A549 (cell line): ENCODE measurements around the gene PCSK7. TPM values are rescaled to one million over a fixed set of nuclear protein-coding genes. Genes with fewer than 3 reads are reported as not detected.
A peak's percentile ranks its signal among the peaks of the same experiment; 100 is the strongest.

ENCODE experiments used
- ATAC-seq, 2 experiments: fragments of 200-7000 bp in 1 of 2; fragments of >200 bp in 1 of 2; cut with Nextera tagmentation in 1 of 2; cut with Tn5 transposase in 1 of 2; 3 replicates each; pipeline versions ENCODE4 v1.8.0 to v1.9.1; 2018 to 2020; ENCODE audit warnings: mild to moderate bottlenecking in 1 of 2, moderate library complexity in 1 of 2
- CTCF ChIA-PET: fragments of 300-600 bp; sonication (Branson Sonifier 250); formaldehyde crosslinking; extraction: SDS; loops from one replicate; lab custom pipeline; 2021; ENCODE audit warnings: antibody characterized with exemption, inconsistent platforms; lab: Yijun Ruan, JAX
- POLR2A ChIA-PET: fragments of 350-600 bp; formaldehyde crosslinking; extraction: SDS; loops from one replicate; lab custom pipeline; 2021; ENCODE audit warnings: antibody characterized with exemption, inconsistent platforms; lab: Yijun Ruan, JAX
- DNase-seq, 2 experiments: peaks; one replicate each; pipeline versions ENCODE4 v3.0.0 to v3.0.0-alpha.2; 2011 to 2016; ENCODE audit warnings: low read depth in 1 of 2, low spot score in 1 of 2
- FAIRE-seq: peaks from 2 replicates; lab custom pipeline; 2011; peaks lifted over from hg19 to GRCh38; lab: Jason Lieb, UNC
- H3K27ac ChIP-seq, 2 experiments: fragments of >200 bp; sonication (Bioruptor Twin); formaldehyde crosslinking; 3 replicates each; pipeline ENCODE4 v1.5.1; 2016 to 2017
- H3K4me1 ChIP-seq: fragments of >200 bp; sonication (Bioruptor Twin); formaldehyde crosslinking; 3 replicates; pipeline ENCODE4 v1.6.1; 2016
- H3K4me2 ChIP-seq: fragments of >200 bp; sonication (Bioruptor Twin); formaldehyde crosslinking; 3 replicates; pipeline ENCODE4 v1.6.1; 2016
- H3K4me3 ChIP-seq: fragments of >200 bp; sonication (Bioruptor Twin); formaldehyde crosslinking; 3 replicates; pipeline ENCODE4 v1.5.1; 2016
- H3K9me3 ChIP-seq: fragments of >200 bp; sonication (Bioruptor Twin); formaldehyde crosslinking; 3 replicates; pipeline ENCODE4 v1.6.1; 2016
- ATOH8 ChIP-seq: fragments of 250-450 bp; sonication (Bioruptor Pico); IDR thresholded peaks from 2 replicates; pipeline ENCODE4 v1.5.0; 2020; ENCODE audit warnings: low read depth, mild to moderate bottlenecking, moderate library complexity
- BHLHE40 ChIP-seq: IDR thresholded peaks from 2 replicates; pipeline ENCODE4 v1.6.1; 2012; ENCODE audit warnings: low read depth, low read length, inconsistent platforms
- CBX8 ChIP-seq: fragments of 200-600 bp; sonication (generic); IDR thresholded peaks from 2 replicates; pipeline ENCODE4 v1.6.1; 2016
- CHD2 ChIP-seq: fragments of 150-350 bp; IDR thresholded peaks from 2 replicates; pipeline ENCODE4 v1.6.1; 2014; ENCODE audit warnings: low read length; ENCODE audit not compliant: partially characterized antibody
- CTCF ChIP-seq: fragments of >200 bp; sonication (Bioruptor Twin); formaldehyde crosslinking; IDR thresholded peaks from 3 replicates; pipeline ENCODE4 v1.5.1; 2016
- E2F6 ChIP-seq: IDR thresholded peaks from 2 replicates; pipeline ENCODE4 v1.6.1; 2012; ENCODE audit warnings: low read depth, borderline replicate concordance
- EHF ChIP-seq: fragments of 250-450 bp; sonication (Bioruptor Pico); IDR thresholded peaks from 2 replicates; pipeline ENCODE4 v1.5.0; 2020; ENCODE audit warnings: mild to moderate bottlenecking
- EHMT2 ChIP-seq: fragments of 200-600 bp; sonication (generic); IDR thresholded peaks from 2 replicates; pipeline ENCODE4 v1.6.1; 2016; ENCODE audit warnings: antibody characterized with exemption, low read depth, mild to moderate bottlenecking, moderate library complexity
- ELK1 ChIP-seq: fragments of 150-350 bp; IDR thresholded peaks from 2 replicates; pipeline ENCODE4 v1.6.1; 2014; ENCODE audit warnings: low read depth, mild to moderate bottlenecking, low read length
- ESRRA ChIP-seq: fragments of 150-350 bp; IDR thresholded peaks from 2 replicates; pipeline ENCODE4 v1.6.1; 2014; ENCODE audit warnings: mild to moderate bottlenecking, low read length, borderline replicate concordance
- FOSB ChIP-seq: fragments of 250-450 bp; sonication (Bioruptor Pico); IDR thresholded peaks from 2 replicates; pipeline ENCODE4 v1.5.0; 2020; ENCODE audit warnings: mild to moderate bottlenecking, moderate library complexity
- FOSL2 ChIP-seq, 2 experiments: fragments of 450-650 bp in 1 of 2; fragments of >200 bp in 1 of 2; sonication (Bioruptor Twin) in 1 of 2; formaldehyde crosslinking; IDR thresholded peaks; 2 replicates each; pipeline versions ENCODE4 v1.5.0 to v1.6.1; 2016 to 2020; ENCODE audit warnings: mild to moderate bottlenecking in 1 of 2, moderate library complexity in 1 of 2
- FOXS1 ChIP-seq: fragments of 250-450 bp; sonication (Bioruptor Pico); IDR thresholded peaks from 2 replicates; pipeline ENCODE4 v1.5.0; 2020; ENCODE audit warnings: mild to moderate bottlenecking, moderate library complexity
- HES2 ChIP-seq: fragments of >200 bp; sonication (Bioruptor Twin); formaldehyde crosslinking; IDR thresholded peaks from 2 replicates; pipeline ENCODE4 v1.6.1; 2016
- HEYL ChIP-seq: fragments of 250-450 bp; sonication (Bioruptor Pico); IDR thresholded peaks from 2 replicates; pipeline ENCODE4 v1.8.0; 2021; ENCODE audit warnings: mild to moderate bottlenecking, moderate library complexity
- HOXA7 ChIP-seq: fragments of 250-450 bp; sonication (Bioruptor Pico); IDR thresholded peaks from 2 replicates; pipeline ENCODE4 v1.5.0; 2020; ENCODE audit warnings: mild to moderate bottlenecking, moderate library complexity
- HOXB13 ChIP-seq: fragments of 250-450 bp; sonication (Bioruptor Pico); IDR thresholded peaks from 2 replicates; pipeline ENCODE4 v1.5.0; 2020; ENCODE audit warnings: low read depth, mild to moderate bottlenecking, moderate library complexity
- HOXB5 ChIP-seq: fragments of 250-450 bp; sonication (Bioruptor Pico); IDR thresholded peaks from 2 replicates; pipeline ENCODE4 v1.5.0; 2020; ENCODE audit warnings: mild to moderate bottlenecking, moderate library complexity
- KDM1A ChIP-seq: fragments of 200-600 bp; sonication (generic); IDR thresholded peaks from 2 replicates; pipeline ENCODE4 v1.6.1; 2016; ENCODE audit warnings: low read depth, mild to moderate bottlenecking
- MAX ChIP-seq: IDR thresholded peaks from 2 replicates; pipeline ENCODE4 v1.6.1; 2012
- MAZ ChIP-seq: fragments of 150-350 bp; IDR thresholded peaks from 2 replicates; pipeline ENCODE4 v1.6.1; 2014; ENCODE audit warnings: antibody characterized with exemption, low read depth, low read length, borderline replicate concordance
- RAD21 ChIP-seq, 2 experiments: fragments of >200 bp in 1 of 2; sonication (Bioruptor Twin) in 1 of 2; formaldehyde crosslinking in 1 of 2; IDR thresholded peaks in 1 of 2; conservative IDR thresholded peaks in 1 of 2; 2 replicates in 1 of 2; 3 replicates in 1 of 2; pipeline ENCODE4 v1.6.1; 2012 to 2018; ENCODE audit warnings: inconsistent platforms in 1 of 2
- RCOR1 ChIP-seq: fragments of 150-350 bp; IDR thresholded peaks from 2 replicates; pipeline ENCODE4 v1.6.1; 2014; ENCODE audit warnings: antibody characterized with exemption, low read length, low read depth
- RFX5 ChIP-seq: fragments of 450-650 bp; IDR thresholded peaks from 2 replicates; pipeline ENCODE4 v1.7.1; 2014; ENCODE audit warnings: antibody characterized with exemption, mild to moderate bottlenecking, moderate library complexity
- USF2 ChIP-seq: fragments of 450-650 bp; IDR thresholded peaks from 2 replicates; pipeline ENCODE4 v1.6.1; 2014; ENCODE audit warnings: antibody characterized with exemption
- ZFP36 ChIP-seq: fragments of 450-650 bp; IDR thresholded peaks from 2 replicates; pipeline ENCODE4 v1.6.1; 2014; ENCODE audit warnings: borderline replicate concordance; ENCODE audit not compliant: partially characterized antibody
- WGBS: methylation state at CpG from one replicate; pipeline ENCODE4 v1.1.6; 2017; ENCODE audit errors: missing lambda C conversion rate; 5-methylcytosine and 5-hydroxymethylcytosine counted together
- polyA plus RNA-seq, 4 experiments: library from polyadenylated mRNA; depleted of rRNA in 3 of 4; stranded (reverse); fragments of >200 nt; fragmentation: RNase III in 1 of 4; extraction: RNeasy Plus Mini Kit Qiagen cat#74134 plus additional on column Dnase treatment in 1 of 4; gene quantifications; 2 replicates in 3 of 4; 3 replicates in 1 of 4; pipeline ENCODE4 v1.2.3, GENCODE V29; 2011 to 2017

Gene PCSK7
- polyA plus RNA-seq, 2 of the 4 experiments (the other 2 are of a cell fraction), result 9.8 to 17.8 TPM

- no peak for TF ChIP-seq CBX8
- TF ChIP-seq HOXB5 (CRISPR knock-in tag), result no peak
- 0 out of 3 replicates have a peak, but pooled peaks have one; percentile 12 for TF ChIP-seq CTCF
- TF ChIP-seq FOSL2 (IDR thresholded peaks at IDR 0.05), result no peak
- 0 out of 2 replicates have a peak, but pooled peaks have one; percentile 6 for TF ChIP-seq FOSL2 (CRISPR knock-in tag; IDR thresholded peaks at IDR 0.05)
- TF ChIP-seq FOXS1 (CRISPR knock-in tag), result no peak
- no peak for TF ChIP-seq RAD21 (conservative IDR thresholded peaks at IDR 0.05 in 1 of 2, IDR thresholded peaks at IDR 0.05 in 1 of 2)
- TF ChIP-seq MAZ, result no peak
- 0 out of 2 replicates have a peak, but pooled peaks have one; percentile 27 for TF ChIP-seq ESRRA
- TF ChIP-seq ELK1, result no peak
- no peak for TF ChIP-seq ZFP36
- ATAC-seq (peak; percentile 97 to 98), DNase-seq (peak; percentile 37 to 71), FAIRE-seq (no peak)
- 42% methylated on average over 6 of the region's 6 CpGs for WGBS
- H3K9me3 ChIP-seq, result no peaks in the 10 kb centered on the region
- no peak overlapping the region for H3K4me3 ChIP-seq
- no peak overlapping the region for H3K27ac ChIP-seq
- POLR2A ChIA-PET, result no interaction called here
- CTCF ChIA-PET, result interaction anchor here (0.5 to 2.3 kb wide), 4 partner anchors 8 to 708 kb away, joined by 3 to 13 read pairs (median 3); no protein-coding TSS in a partner anchor
- peaks cover 8% of the 10 kb centered on the region for H3K4me1 ChIP-seq
- no peak overlapping the region; the same call in 2 of the 3 replicates for H3K4me2 ChIP-seq
Measured at GRCh38 chr11:117239295-117239694, 7.4 kb upstream of the PCSK7 start.

- DNase-seq, result no peak
- Histone ChIP-seq H3K4me3 (no peak overlapping the region), H3K4me1 (peaks cover 16% of the 10 kb centered on the region), H3K27ac (no peak overlapping the region), H3K4me2 (no peak overlapping the region), H3K9me3 (no peaks in the 10 kb centered on the region)
- 89% methylated on average over 5 of the region's 5 CpGs for WGBS
- ChIA-PET POLR2A (no interaction called here), CTCF (interaction anchor here (0.8 to 2.3 kb wide), 4 partner anchors 9 to 709 kb away, joined by 3 to 13 read pairs (median 3); no protein-coding TSS in a partner anchor)
- FAIRE-seq, result no peak
- no peak for TF ChIP-seq HES2
- no peak for TF ChIP-seq HOXB13 (CRISPR knock-in tag)
- TF ChIP-seq KDM1A, result no peak
- no peak for TF ChIP-seq CHD2
- TF ChIP-seq USF2, result no peak
- no peak for TF ChIP-seq MAX
- no peak for TF ChIP-seq HOXA7 (CRISPR knock-in tag)
- no peak for TF ChIP-seq FOSB
- no peak for TF ChIP-seq FOXS1 (CRISPR knock-in tag)
- TF ChIP-seq E2F6, result no peak
- no peak for TF ChIP-seq CTCF
- no peak for TF ChIP-seq MAZ
- TF ChIP-seq EHMT2, result no peak
- no peak for TF ChIP-seq EHF (CRISPR knock-in tag)
- no peak for TF ChIP-seq BHLHE40
- no peak for TF ChIP-seq HEYL (CRISPR knock-in tag)
- no peak for TF ChIP-seq RFX5
- no peak for TF ChIP-seq ATOH8 (CRISPR knock-in tag)
- no peak for TF ChIP-seq RCOR1
- no peak for ATAC-seq
Measured at GRCh38 chr11:117238221-117238620, 6.3 kb upstream of the PCSK7 start.
